Cardiac fibroblast (primary cell): ENCODE data around the gene PNP.

Experiments
- DNase-seq, 2 donors: peaks; one replicate each; pipeline versions ENCODE4 v3.0.0 to v3.0.0-alpha.2; 2010; ENCODE audit warnings: low read depth in 2 of 2
- H3K4me3 ChIP-seq, 2 donors: replicated peaks in 1 of 2; 1 replicate in 1 of 2; 2 replicates in 1 of 2; pipeline ENCODE4 v1.5.1; 2011; ENCODE audit warnings: low read depth in 2 of 2, low read length in 2 of 2, mild to moderate bottlenecking in 2 of 2, moderate library complexity in 1 of 2
- CTCF ChIP-seq: IDR thresholded peaks from one replicate; pipeline ENCODE4 v1.5.1; 2011; ENCODE audit warnings: low read depth, mild to moderate bottlenecking, low read length, inconsistent platforms

Gene PNP

GRCh38 chr14:20490563-20490962 is 21.4 kb downstream of the PNP start:
- TF ChIP-seq CTCF: no peak
- DNase-seq: no peak
- H3K4me3 ChIP-seq: no peak overlapping the region

GRCh38 chr14:20492486-20492885 is 23.3 kb downstream of the PNP start:
- TF ChIP-seq CTCF: no peak
- DNase-seq: no peak
- H3K4me3 ChIP-seq: no peak overlapping the region

- no peak for TF ChIP-seq CTCF
- H3K4me3 ChIP-seq: no peak overlapping the region
- DNase-seq: no peak
Observed at GRCh38 chr14:20493634-20494033, 24.4 kb downstream of the PNP start.

DNA sequence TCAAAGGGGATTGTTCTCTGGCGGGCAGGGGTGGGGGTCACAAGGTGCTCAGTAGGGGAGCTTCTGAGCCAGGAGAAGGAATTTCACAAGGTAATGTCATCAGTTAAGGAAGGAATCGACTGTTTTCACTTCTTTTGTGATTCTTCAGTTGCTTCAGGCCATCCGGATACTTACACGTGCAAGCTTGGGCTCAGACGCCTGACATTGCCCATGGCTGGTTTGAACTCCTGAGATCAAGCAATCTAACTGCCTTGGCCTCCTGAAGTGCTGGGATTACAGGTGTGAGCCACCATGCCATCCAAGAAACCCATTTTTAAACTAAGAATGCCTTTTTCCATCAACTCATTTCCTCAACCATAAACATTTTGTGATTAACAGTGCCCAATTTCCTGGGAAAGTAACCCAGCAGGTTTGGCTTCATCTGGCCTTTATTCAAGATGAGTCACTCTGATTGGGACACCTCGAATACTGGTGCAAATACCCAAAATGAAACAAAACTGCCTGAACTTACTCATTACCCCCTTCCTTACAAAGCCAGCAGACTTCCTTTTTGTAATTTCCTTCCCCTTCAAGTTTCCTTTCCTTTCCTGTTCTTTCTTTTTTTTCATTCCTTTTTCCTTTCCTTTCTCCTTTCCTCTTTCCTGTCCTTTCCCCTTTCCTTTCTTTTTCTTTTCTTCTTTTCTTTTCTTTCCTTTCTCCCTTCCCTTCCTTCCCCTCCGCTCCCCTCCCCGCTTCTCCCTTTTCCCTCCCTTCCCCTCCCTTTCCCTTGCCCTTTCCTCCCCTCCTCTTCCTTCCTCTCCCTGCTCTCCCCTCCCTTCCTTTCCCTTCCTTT is 25.9 kb downstream of the PNP start:
- H3K4me3 ChIP-seq: no peak overlapping the region
- no peak for TF ChIP-seq CTCF
- peak; percentile 51 to 83 for DNase-seq

- no peak for TF ChIP-seq CTCF
- no peak for DNase-seq
Observed at GRCh38 chr14:20498622-20499021, 29.4 kb downstream of the PNP start.

GRCh38 chr14:20499108-20499507 is 29.9 kb downstream of the PNP start:
- no peak for TF ChIP-seq CTCF
- H3K4me3 ChIP-seq: no peak overlapping the region
- no peak for DNase-seq

More at GRCh38 chr14:20498622-20499021, 29.4 kb downstream of the PNP start:
- H3K4me3 ChIP-seq: no peak overlapping the region

- no peak for TF ChIP-seq CTCF
- no peak overlapping the region for H3K4me3 ChIP-seq
- no peak for DNase-seq
Observed at GRCh38 chr14:20499881-20500280, 30.7 kb downstream of the PNP start.
